ENCODE measurements around the gene AGAP1.

DNA sequence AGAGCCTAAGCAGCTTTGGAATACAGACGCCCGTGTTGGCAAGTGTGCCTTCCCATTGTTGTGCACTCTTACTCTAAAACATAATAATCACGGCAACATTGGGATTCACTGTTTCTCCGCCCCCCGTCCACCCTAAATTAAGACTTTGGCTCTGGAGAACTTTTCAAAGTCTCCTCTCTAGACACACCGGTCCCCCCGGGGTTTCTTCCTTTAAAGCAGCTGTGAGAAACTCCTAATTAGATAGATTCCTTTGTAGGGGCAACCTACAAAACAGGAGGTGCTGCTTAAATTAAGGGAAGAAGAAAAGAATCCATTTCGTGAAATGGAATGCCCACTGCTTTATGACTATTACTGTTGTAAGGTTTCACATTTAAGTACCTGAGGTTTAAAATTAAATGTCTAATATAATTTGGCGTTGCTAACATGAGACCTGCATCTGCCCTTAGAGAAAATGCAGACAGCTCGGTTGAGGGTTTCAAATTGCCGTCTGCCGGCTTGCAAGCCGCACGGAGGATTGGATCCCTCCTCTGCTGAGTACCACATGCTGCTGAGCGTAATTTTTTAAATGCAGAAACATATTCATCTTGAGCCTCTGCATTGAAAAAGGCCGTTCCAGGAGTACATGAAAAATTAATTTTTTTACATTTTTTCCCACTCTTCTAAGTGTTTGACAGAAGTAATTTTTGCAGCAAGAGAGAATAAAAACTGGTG is 441.1 kb downstream of the AGAP1 start:
- TF ChIP-seq EZH2phosphoT487 (IDR thresholded peaks at IDR 0.05; ENCODE audit: borderline replicate concordance, low read depth, low read length): no peak
- TF ChIP-seq, protein P1, sequence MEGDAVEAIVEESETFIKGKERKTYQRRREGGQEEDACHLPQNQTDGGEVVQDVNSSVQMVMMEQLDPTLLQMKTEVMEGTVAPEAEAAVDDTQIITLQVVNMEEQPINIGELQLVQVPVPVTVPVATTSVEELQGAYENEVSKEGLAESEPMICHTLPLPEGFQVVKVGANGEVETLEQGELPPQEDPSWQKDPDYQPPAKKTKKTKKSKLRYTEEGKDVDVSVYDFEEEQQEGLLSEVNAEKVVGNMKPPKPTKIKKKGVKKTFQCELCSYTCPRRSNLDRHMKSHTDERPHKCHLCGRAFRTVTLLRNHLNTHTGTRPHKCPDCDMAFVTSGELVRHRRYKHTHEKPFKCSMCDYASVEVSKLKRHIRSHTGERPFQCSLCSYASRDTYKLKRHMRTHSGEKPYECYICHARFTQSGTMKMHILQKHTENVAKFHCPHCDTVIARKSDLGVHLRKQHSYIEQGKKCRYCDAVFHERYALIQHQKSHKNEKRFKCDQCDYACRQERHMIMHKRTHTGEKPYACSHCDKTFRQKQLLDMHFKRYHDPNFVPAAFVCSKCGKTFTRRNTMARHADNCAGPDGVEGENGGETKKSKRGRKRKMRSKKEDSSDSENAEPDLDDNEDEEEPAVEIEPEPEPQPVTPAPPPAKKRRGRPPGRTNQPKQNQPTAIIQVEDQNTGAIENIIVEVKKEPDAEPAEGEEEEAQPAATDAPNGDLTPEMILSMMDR (conservative IDR thresholded peaks at IDR 0.05; ENCODE audit: low read length): no peak

Measured in OCI-LY7 (cell line).